ENCODE data around the gene CD99L2. TPM values are rescaled to one million over a fixed set of nuclear protein-coding genes. Genes with fewer than 3 reads are reported as not detected.

The CD99L2 gene
- total RNA-seq, 1 donor from 2014 or later, result 61.9 TPM

DNA sequence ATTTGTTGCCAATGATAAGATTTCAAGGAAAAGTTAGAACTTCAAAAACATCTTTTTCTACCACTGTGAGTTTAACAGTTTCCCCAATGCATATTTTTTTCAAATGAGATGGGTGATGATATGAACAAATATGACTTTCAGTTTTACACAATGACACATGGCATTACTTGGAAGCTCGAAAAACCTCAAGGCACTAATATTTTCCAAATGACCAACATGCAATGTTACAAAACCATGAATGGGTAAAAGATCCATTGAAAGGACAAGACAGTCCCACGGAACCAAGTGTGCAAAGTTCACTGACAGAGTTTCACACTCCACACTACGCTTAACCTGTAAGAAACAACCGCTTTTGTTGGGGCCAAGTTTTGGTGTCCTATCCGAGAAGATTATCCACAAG lies 84.5 kb downstream of the CD99L2 start:
- H3K4me3 Mint-ChIP-seq (ENCODE audit: unreplicated experiment), result no peak overlapping the region
- TF ChIP-seq, protein P1, sequence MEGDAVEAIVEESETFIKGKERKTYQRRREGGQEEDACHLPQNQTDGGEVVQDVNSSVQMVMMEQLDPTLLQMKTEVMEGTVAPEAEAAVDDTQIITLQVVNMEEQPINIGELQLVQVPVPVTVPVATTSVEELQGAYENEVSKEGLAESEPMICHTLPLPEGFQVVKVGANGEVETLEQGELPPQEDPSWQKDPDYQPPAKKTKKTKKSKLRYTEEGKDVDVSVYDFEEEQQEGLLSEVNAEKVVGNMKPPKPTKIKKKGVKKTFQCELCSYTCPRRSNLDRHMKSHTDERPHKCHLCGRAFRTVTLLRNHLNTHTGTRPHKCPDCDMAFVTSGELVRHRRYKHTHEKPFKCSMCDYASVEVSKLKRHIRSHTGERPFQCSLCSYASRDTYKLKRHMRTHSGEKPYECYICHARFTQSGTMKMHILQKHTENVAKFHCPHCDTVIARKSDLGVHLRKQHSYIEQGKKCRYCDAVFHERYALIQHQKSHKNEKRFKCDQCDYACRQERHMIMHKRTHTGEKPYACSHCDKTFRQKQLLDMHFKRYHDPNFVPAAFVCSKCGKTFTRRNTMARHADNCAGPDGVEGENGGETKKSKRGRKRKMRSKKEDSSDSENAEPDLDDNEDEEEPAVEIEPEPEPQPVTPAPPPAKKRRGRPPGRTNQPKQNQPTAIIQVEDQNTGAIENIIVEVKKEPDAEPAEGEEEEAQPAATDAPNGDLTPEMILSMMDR (IDR thresholded peaks at IDR 0.05), result no peak
- peaks cover 16% of the 10 kb centered on the region for H3K4me1 Mint-ChIP-seq (ENCODE audit: unreplicated experiment)
- peaks cover 6% of the 10 kb centered on the region for H3K36me3 Mint-ChIP-seq (ENCODE audit: unreplicated experiment)
- no peak overlapping the region for H3K27ac Mint-ChIP-seq (ENCODE audit: unreplicated experiment)
- no peaks in the 10 kb centered on the region for H3K27me3 Mint-ChIP-seq (ENCODE audit: unreplicated experiment)
- peaks cover 31% of the 10 kb centered on the region for H3K9me3 Mint-ChIP-seq (ENCODE audit: unreplicated experiment)
- no peak for DNase-seq (ENCODE audit: extremely low spot score, unreplicated experiment)

DNA sequence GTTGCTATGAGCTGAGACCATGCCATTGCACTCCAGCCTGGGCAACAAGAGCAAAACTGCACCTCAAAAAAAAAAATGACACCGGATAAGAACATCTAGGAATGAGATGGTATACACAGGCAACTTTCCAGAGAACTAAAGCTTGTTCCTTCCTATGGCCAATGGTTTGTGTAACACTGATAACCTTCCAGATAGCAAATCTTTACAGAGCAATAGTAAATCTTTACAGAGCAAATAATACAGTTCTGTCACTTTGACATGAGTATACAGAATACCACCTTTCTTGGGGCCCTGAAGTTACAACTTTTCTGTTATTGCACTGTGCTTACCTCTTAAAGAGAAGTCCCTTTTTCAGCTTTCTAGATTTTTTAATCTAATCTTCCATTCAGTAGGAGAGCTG lies 91.6 kb downstream of the CD99L2 start:
- H3K36me3 Mint-ChIP-seq (ENCODE audit: unreplicated experiment), result peaks cover 4% of the 10 kb centered on the region
- no peaks in the 10 kb centered on the region for H3K27me3 Mint-ChIP-seq (ENCODE audit: unreplicated experiment)
- TF ChIP-seq, protein P1 (IDR thresholded peaks at IDR 0.05), result no peak
- H3K4me1 Mint-ChIP-seq (ENCODE audit: unreplicated experiment), result no peaks in the 10 kb centered on the region
- no peak overlapping the region for H3K27ac Mint-ChIP-seq (ENCODE audit: unreplicated experiment)
- peaks cover 30% of the 10 kb centered on the region for H3K9me3 Mint-ChIP-seq (ENCODE audit: unreplicated experiment)
- no peak overlapping the region for H3K4me3 Mint-ChIP-seq (ENCODE audit: unreplicated experiment)
- DNase-seq (ENCODE audit: extremely low spot score, unreplicated experiment), result no peak

DNA sequence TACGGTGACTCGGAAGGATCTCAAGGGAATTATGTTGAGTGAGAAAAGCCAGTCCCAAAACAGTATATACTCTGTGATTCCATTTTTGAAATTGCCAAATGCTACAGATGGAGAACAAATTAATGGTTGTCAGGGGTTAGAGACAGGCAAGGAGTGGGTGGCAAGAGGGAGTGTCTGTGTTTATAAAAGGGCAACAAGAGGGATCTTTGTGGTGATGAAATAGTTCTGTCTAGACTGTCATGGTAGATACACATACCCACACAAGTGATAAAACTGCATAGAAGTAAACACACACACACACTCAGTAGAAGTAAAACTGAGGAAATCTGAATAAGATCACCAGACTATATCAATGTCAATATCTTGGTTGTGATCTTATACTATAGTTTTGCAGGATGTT lies 92.7 kb downstream of the CD99L2 start:
- peaks cover 30% of the 10 kb centered on the region for H3K9me3 Mint-ChIP-seq (ENCODE audit: unreplicated experiment)
- H3K4me3 Mint-ChIP-seq (ENCODE audit: unreplicated experiment), result no peak overlapping the region
- H3K36me3 Mint-ChIP-seq (ENCODE audit: unreplicated experiment), result peaks cover 4% of the 10 kb centered on the region
- H3K4me1 Mint-ChIP-seq (ENCODE audit: unreplicated experiment), result no peaks in the 10 kb centered on the region
- TF ChIP-seq, protein P1 (IDR thresholded peaks at IDR 0.05), result no peak
- no peaks in the 10 kb centered on the region for H3K27me3 Mint-ChIP-seq (ENCODE audit: unreplicated experiment)
- DNase-seq (ENCODE audit: extremely low spot score, unreplicated experiment), result no peak
- no peak overlapping the region for H3K27ac Mint-ChIP-seq (ENCODE audit: unreplicated experiment)

DNA sequence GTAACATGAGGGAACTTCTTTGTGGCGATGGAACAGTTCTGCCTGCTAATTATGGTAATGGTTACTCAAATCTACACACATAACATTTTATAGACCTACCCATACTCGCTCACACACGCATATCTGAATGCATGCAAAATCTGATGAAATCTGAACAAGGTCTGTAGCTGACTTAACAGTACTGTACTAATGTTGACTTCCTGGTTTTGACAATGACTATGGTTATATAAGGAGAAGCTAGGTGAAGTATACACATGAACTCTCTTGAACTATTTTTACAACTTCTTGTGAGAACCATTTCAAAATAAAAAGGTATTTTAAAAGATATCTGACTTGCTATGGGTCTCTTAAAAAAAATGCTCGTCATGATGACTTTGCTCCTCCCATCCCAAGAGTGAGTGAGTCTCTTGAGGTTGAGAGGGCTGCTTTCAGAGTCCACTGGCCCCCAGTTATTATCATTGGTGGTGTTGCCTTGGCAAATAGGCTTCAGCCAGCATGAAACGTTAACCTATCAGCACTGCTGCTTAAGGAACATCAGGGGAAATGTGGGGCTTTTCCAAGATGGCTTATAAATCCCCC lies 105.4 kb downstream of the CD99L2 start:
- Mint-ChIP-seq H3K27ac (ENCODE audit: unreplicated experiment) (no peak overlapping the region), H3K36me3 (ENCODE audit: unreplicated experiment) (peaks cover 37% of the 10 kb centered on the region), H3K4me3 (ENCODE audit: unreplicated experiment) (no peak overlapping the region), H3K27me3 (ENCODE audit: unreplicated experiment) (no peaks in the 10 kb centered on the region), H3K4me1 (ENCODE audit: unreplicated experiment) (no peaks in the 10 kb centered on the region), H3K9me3 (ENCODE audit: unreplicated experiment) (peaks cover 6% of the 10 kb centered on the region)
- no peak for DNase-seq (ENCODE audit: extremely low spot score, unreplicated experiment)
- TF ChIP-seq, protein P1 (IDR thresholded peaks at IDR 0.05), result no peak

DNA sequence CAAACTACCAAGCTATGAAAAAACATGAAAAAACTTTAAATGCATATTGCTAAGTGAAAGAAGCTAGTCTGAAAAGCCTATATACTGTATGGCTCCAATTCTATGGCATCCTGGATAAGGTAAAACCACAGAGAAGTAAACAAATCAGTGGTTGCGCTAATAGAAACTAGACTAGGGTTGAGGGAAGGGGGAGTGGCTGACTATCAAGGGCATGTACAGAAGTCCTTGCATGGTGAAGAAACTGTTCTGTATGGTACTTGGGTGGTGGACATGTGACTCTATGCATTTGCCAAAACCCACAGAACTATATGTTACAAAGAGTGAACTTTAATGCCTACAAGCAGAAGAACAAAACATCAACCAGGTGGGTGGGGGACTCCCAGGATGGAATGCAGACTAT lies 108.4 kb downstream of the CD99L2 start:
- DNase-seq (ENCODE audit: extremely low spot score, unreplicated experiment), result no peak
- peaks cover 6% of the 10 kb centered on the region for H3K9me3 Mint-ChIP-seq (ENCODE audit: unreplicated experiment)
- no peak overlapping the region for H3K4me3 Mint-ChIP-seq (ENCODE audit: unreplicated experiment)
- H3K27me3 Mint-ChIP-seq (ENCODE audit: unreplicated experiment), result no peaks in the 10 kb centered on the region
- TF ChIP-seq, protein P1 (IDR thresholded peaks at IDR 0.05), result no peak
- no peaks in the 10 kb centered on the region for H3K4me1 Mint-ChIP-seq (ENCODE audit: unreplicated experiment)
- H3K36me3 Mint-ChIP-seq (ENCODE audit: unreplicated experiment), result peaks cover 41% of the 10 kb centered on the region
- no peak overlapping the region for H3K27ac Mint-ChIP-seq (ENCODE audit: unreplicated experiment)
